Stomach smooth muscle (tissue), 2 donors: ENCODE data around the gene P2RY14.

Source experiments
- H3K27ac ChIP-seq: one replicate; pipeline ENCODE4 v1.7.0; 2013; ENCODE audit warnings: mild to moderate bottlenecking, low read length, inconsistent platforms
- H3K27me3 ChIP-seq, 2 donors: one replicate each; pipeline ENCODE4 v1.7.0; 2013; ENCODE audit warnings: low read length in 2 of 2; ENCODE audit not compliant: insufficient read depth in 2 of 2, control insufficient read depth in 1 of 2
- H3K36me3 ChIP-seq, 2 donors: one replicate each; pipeline ENCODE4 v1.7.0; 2013; ENCODE audit warnings: low read length in 2 of 2; ENCODE audit not compliant: control insufficient read depth in 2 of 2, insufficient read depth in 2 of 2
- H3K4me1 ChIP-seq: one replicate; pipeline ENCODE4 v1.7.0; 2013; ENCODE audit warnings: low read length; ENCODE audit not compliant: control insufficient read depth, insufficient read depth
- H3K4me3 ChIP-seq, 2 donors: one replicate each; pipeline ENCODE4 v1.7.0; 2013; ENCODE audit warnings: low read length in 2 of 2
- H3K9ac ChIP-seq, 2 donors: one replicate each; pipeline ENCODE4 v1.7.0; 2013; ENCODE audit warnings: low read length in 2 of 2, mild to moderate bottlenecking in 1 of 2
- H3K9me3 ChIP-seq, 2 donors: one replicate each; pipeline ENCODE4 v1.7.0; 2013; ENCODE audit warnings: low read length in 2 of 2; ENCODE audit not compliant: control insufficient read depth in 2 of 2
- donor health status: healthy.
- donor health status: Pancreatic carcinoma.

Gene P2RY14

GRCh38 chr3:151230646-151231045, 47.7 kb downstream of the P2RY14 start:
- H3K27ac ChIP-seq = no peak overlapping the region
- no peaks in the 10 kb centered on the region for H3K27me3 ChIP-seq
- no peaks in the 10 kb centered on the region for H3K36me3 ChIP-seq
- H3K4me3 ChIP-seq = no peak overlapping the region
- peaks cover 20% of the 10 kb centered on the region for H3K4me1 ChIP-seq
- no peaks in the 10 kb centered on the region for H3K9me3 ChIP-seq
- H3K9ac ChIP-seq = no peak overlapping the region

DNA sequence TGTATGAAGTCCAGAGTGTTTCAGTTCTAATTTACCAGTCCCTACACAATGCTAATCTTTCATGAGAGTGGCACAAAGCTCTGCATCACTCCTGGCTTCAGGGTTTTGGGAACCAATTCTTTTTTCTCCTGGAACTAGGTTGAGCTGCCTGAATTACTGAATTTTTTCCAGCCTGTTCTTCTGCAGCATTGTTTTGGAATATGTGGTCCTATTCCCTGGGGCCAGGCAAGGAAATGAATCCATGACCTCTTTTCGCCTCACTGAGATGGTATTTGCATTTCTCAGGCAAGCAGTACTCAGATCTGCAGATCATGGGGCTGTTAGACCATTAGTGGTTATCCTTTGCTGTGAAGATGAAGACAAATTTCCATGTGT, 49.7 kb downstream of the P2RY14 start:
- Histone ChIP-seq H3K9ac (no peak overlapping the region), H3K27ac (peak overlapping the region; percentile 43), H3K36me3 (no peaks in the 10 kb centered on the region), H3K27me3 (no peaks in the 10 kb centered on the region), H3K4me1 (peaks cover 15% of the 10 kb centered on the region), H3K9me3 (no peaks in the 10 kb centered on the region), H3K4me3 (no peak overlapping the region)

GRCh38 chr3:151227807-151228665, 50.3 kb downstream of the P2RY14 start:
- Histone ChIP-seq H3K9me3 (no peaks in the 10 kb centered on the region), H3K9ac (no peak overlapping the region), H3K36me3 (no peaks in the 10 kb centered on the region), H3K4me1 (peaks cover 15% of the 10 kb centered on the region), H3K4me3 (peak overlapping the region; percentile 29 to 36), H3K27ac (peak overlapping the region; percentile 43), H3K27me3 (no peaks in the 10 kb centered on the region)

GRCh38 chr3:151227266-151227806, 51.0 kb downstream of the P2RY14 start:
- no peaks in the 10 kb centered on the region for H3K36me3 ChIP-seq
- H3K27ac ChIP-seq = no peak overlapping the region
- H3K27me3 ChIP-seq = no peaks in the 10 kb centered on the region
- H3K4me1 ChIP-seq = peaks cover 15% of the 10 kb centered on the region
- no peaks in the 10 kb centered on the region for H3K9me3 ChIP-seq
- peak overlapping the region; percentile 29 to 36 for H3K4me3 ChIP-seq
- H3K9ac ChIP-seq = no peak overlapping the region

GRCh38 chr3:151226825-151227224, 51.5 kb downstream of the P2RY14 start:
- H3K27ac ChIP-seq = no peak overlapping the region
- no peaks in the 10 kb centered on the region for H3K27me3 ChIP-seq
- H3K9me3 ChIP-seq = no peaks in the 10 kb centered on the region
- no peaks in the 10 kb centered on the region for H3K36me3 ChIP-seq
- H3K9ac ChIP-seq = no peak overlapping the region
- peaks cover 15% of the 10 kb centered on the region for H3K4me1 ChIP-seq
- H3K4me3 ChIP-seq = no peak overlapping the region

DNA sequence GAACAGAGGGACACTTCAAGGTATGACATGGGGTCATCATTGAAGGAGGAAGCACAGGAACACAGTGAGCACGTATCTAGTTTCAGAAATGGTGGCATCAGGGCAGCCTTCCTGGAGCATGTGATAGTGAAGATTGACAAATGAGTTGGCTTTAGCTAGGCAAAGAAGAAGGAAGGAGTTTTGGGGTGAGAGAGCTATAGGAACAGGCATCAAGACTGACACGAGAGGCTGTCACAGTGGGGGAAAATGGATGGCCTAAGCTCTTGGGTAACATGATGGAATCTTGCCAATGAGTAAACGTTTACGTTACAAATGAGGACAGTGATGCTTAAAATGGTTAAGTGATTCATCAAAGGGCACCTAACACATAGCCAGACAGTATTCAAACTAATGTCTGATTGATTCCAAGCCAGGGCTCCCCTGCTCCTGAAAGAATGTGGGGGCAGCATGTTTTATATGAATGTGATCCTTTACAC, 52.2 kb downstream of the P2RY14 start:
- no peaks in the 10 kb centered on the region for H3K27me3 ChIP-seq
- peaks cover 15% of the 10 kb centered on the region for H3K4me1 ChIP-seq
- H3K9ac ChIP-seq = no peak overlapping the region
- H3K9me3 ChIP-seq = no peaks in the 10 kb centered on the region
- no peak overlapping the region for H3K4me3 ChIP-seq
- no peak overlapping the region for H3K27ac ChIP-seq
- no peaks in the 10 kb centered on the region for H3K36me3 ChIP-seq

- Histone ChIP-seq H3K27me3 (no peaks in the 10 kb centered on the region), H3K9me3 (no peaks in the 10 kb centered on the region), H3K4me1 (peaks cover 15% of the 10 kb centered on the region), H3K4me3 (no peak overlapping the region), H3K9ac (no peak overlapping the region), H3K36me3 (no peaks in the 10 kb centered on the region), H3K27ac (no peak overlapping the region)
Observed at GRCh38 chr3:151225040-151225975, 53.0 kb downstream of the P2RY14 start.

DNA sequence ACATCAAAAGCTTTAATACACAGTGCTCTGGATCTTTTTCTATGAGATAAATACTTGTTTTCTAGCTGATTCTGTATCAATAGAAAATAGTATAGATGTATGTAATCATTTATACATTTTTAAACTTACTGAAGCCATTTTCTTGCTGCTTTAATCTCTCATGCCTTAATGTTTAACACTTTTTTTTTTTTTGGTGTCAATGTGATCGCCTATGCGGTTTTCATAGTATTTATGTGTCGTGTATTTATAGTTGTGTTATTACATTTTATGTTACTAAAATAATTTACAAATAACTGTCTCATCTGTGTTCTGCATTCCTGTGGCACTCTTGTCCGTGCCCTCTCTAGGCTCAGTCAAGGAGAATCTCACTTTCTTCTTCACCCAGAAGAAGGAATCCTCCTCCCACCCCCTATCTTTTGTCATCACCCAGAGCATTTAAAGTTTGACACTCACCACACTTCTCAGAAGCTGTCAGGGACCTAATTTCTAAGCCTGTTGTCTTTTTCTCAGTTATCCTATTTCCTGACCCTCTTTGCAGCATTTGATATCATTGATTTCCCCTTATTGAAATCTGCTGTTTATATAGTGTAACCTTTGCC, 54.0 kb downstream of the P2RY14 start:
- Histone ChIP-seq H3K4me3 (no peak overlapping the region), H3K9ac (no peak overlapping the region), H3K9me3 (no peaks in the 10 kb centered on the region), H3K27ac (no peak overlapping the region), H3K27me3 (no peaks in the 10 kb centered on the region), H3K4me1 (peaks cover 15% of the 10 kb centered on the region), H3K36me3 (no peaks in the 10 kb centered on the region)

- Histone ChIP-seq H3K27me3 (no peaks in the 10 kb centered on the region), H3K36me3 (no peaks in the 10 kb centered on the region), H3K9me3 (no peaks in the 10 kb centered on the region), H3K27ac (no peak overlapping the region), H3K4me3 (no peak overlapping the region), H3K9ac (no peak overlapping the region), H3K4me1 (peaks cover 4% of the 10 kb centered on the region)
Observed at GRCh38 chr3:151219056-151219455, 59.3 kb downstream of the P2RY14 start.

DNA sequence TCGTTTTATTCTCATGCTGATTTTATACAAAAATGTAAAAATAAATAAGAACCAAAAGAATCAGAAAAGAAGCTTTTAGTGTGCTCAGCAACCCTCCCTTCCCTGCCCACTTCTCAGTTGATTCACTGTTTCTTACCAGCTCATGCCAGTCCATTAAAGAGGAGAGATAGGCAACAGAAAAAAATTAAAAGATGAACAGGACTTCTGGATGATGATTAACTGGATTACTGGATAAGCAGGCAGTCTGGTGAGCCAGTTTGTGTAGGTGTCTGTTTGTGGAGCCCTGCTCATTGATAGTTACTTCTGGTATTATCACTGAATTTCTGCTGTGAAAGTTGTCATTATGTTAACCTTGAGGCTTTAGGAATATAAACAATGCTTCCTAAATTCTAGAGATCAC, 60.2 kb downstream of the P2RY14 start:
- no peaks in the 10 kb centered on the region for H3K27me3 ChIP-seq
- no peaks in the 10 kb centered on the region for H3K36me3 ChIP-seq

More for the DNA sequence above, 60.2 kb downstream of the P2RY14 start:
- no peak overlapping the region for H3K27ac ChIP-seq
- H3K4me3 ChIP-seq = no peak overlapping the region
- peaks cover 4% of the 10 kb centered on the region for H3K4me1 ChIP-seq
- no peaks in the 10 kb centered on the region for H3K9me3 ChIP-seq
- no peak overlapping the region for H3K9ac ChIP-seq
